K562 (cell line): ENCODE results near the gene TERC. TPM values are rescaled to one million over a fixed set of nuclear protein-coding genes. Genes with fewer than 3 reads are reported as not detected.

Source experiments
- ESRRA ChIP-seq: fragments of 450-650 bp; IDR thresholded peaks from 2 replicates; pipeline ENCODE4 v1.6.1; 2014; ENCODE audit warnings: low read depth, mild to moderate bottlenecking, moderate library complexity, borderline replicate concordance
- ETS2 ChIP-seq: IDR thresholded peaks from 2 replicates; pipeline ENCODE4 v1.6.1; 2016; ENCODE audit warnings: borderline replicate concordance, missing genetic modification characterization, mild to moderate bottlenecking, moderate library complexity, missing compliant biosample characterization; ENCODE audit not compliant: poor library complexity, severe bottlenecking
- MTF1 ChIP-seq: fragments of 250-450 bp; sonication (Bioruptor Pico); IDR thresholded peaks from 2 replicates; pipeline ENCODE4 v1.9.0; 2021; ENCODE audit warnings: moderate library complexity, mild to moderate bottlenecking, inconsistent platforms, borderline replicate concordance
- MYBL2 ChIP-seq, 2 experiments: fragments of 450-650 bp in 1 of 2; sonication (generic) in 1 of 2; formaldehyde crosslinking in 1 of 2; IDR thresholded peaks; 2 replicates each; pipeline versions ENCODE4 v1.6.1 to v1.8.1; 2017 to 2022; ENCODE audit warnings: borderline replicate concordance in 1 of 2, inconsistent platforms in 1 of 2, low read depth in 1 of 2, mild to moderate bottlenecking in 1 of 2, missing genetic modification reagents in 1 of 2, moderate library complexity in 1 of 2
- NFE2L1 ChIP-seq: fragments of 450-650 bp; IDR thresholded peaks from 2 replicates; pipeline ENCODE4 v1.6.1; 2016; ENCODE audit warnings: missing genetic modification characterization, low read depth, mild to moderate bottlenecking, missing compliant biosample characterization, moderate library complexity, borderline replicate concordance
- NR2F6 ChIP-seq: fragments of 450-650 bp; formaldehyde crosslinking; IDR thresholded peaks from 2 replicates; pipeline ENCODE4 v1.4.0; 2020; ENCODE audit warnings: mild to moderate bottlenecking
- RERE ChIP-seq: sonication (generic); formaldehyde crosslinking; IDR thresholded peaks from 2 replicates; pipeline ENCODE4 v1.8.0; 2023; ENCODE audit warnings: missing genetic modification reagents, mild to moderate bottlenecking, borderline replicate concordance
- REST ChIP-seq, 2 experiments: fragments of 450-650 bp; formaldehyde crosslinking in 1 of 2; IDR thresholded peaks; 2 replicates each; pipeline versions ENCODE4 v1.4.0 to v1.6.1; 2014 to 2020; ENCODE audit warnings: mild to moderate bottlenecking in 2 of 2, borderline replicate concordance in 1 of 2, low read depth in 1 of 2
- TAL1 ChIP-seq: fragments of 450-650 bp; IDR thresholded peaks from 2 replicates; pipeline ENCODE4 v1.6.1; 2016; ENCODE audit warnings: mild to moderate bottlenecking
- TEAD2 ChIP-seq: fragments of 450-650 bp; IDR thresholded peaks from 2 replicates; pipeline ENCODE4 v1.6.1; 2016; ENCODE audit warnings: missing genetic modification characterization, control low read depth, missing compliant biosample characterization
- polyA plus RNA-seq, 8 experiments: library from polyadenylated mRNA; depleted of rRNA in 4 of 8; stranded (reverse) in 5 of 8; unstranded in 3 of 8; fragments of >200 nt; fragmentation: Nextera tagmentation in 2 of 8; fragmentation: Illumina TruSeq in 1 of 8; extraction: Ambion mirVana in 2 of 8; extraction: Trizol in 1 of 8; gene quantifications; 2 replicates each; pipeline versions ENCODE4 v1.2.1 to v1.2.3, GENCODE V29; 2011 to 2014; ENCODE audit warnings: inconsistent platforms in 1 of 8, missing spikeins in 1 of 8
- total RNA-seq, 7 experiments: library from RNA; depleted of rRNA in 6 of 7; stranded (reverse); fragments of >200 nt in 6 of 7; fragmentation: Illumina TruSeq in 2 of 7; extraction: Trizol in 2 of 7; gene quantifications; 2 replicates each; pipeline versions ENCODE4 v1.2.1 to v1.2.3, GENCODE V29; 2011 to 2021; ENCODE audit warnings: low replicate concordance in 1 of 7

Gene TERC
- total and polyA plus RNA-seq, 9 of the 15 experiments (the other 6 are each of a cell fraction or from before 2014, with no cell fraction given): 0.77 to 234 (median 27.9) TPM; not detected in 3

- no peak for TF ChIP-seq MYBL2 (IDR thresholded peaks at IDR 0.05; ENCODE audit: low read depth)
- no peak for TF ChIP-seq MYBL2 (CRISPR knock-in tag; IDR thresholded peaks at IDR 0.05; ENCODE audit: borderline replicate concordance)
- TF ChIP-seq TAL1: peak; percentile 61
- TF ChIP-seq REST (IDR thresholded peaks at IDR 0.05; ENCODE audit: borderline replicate concordance): no peak
- no peak for TF ChIP-seq REST (CRISPR knock-in tag; IDR thresholded peaks at IDR 0.05; ENCODE audit: low read depth)
- no peak for TF ChIP-seq MTF1 (CRISPR knock-in tag)
- TF ChIP-seq TEAD2 (tag): no peak
- no peak for TF ChIP-seq NR2F6 (CRISPR knock-in tag)
- no peak for TF ChIP-seq RERE (CRISPR knock-in tag)
- no peak for TF ChIP-seq NFE2L1
- TF ChIP-seq ESRRA: no peak
- TF ChIP-seq ETS2: no peak
Measured at GRCh38 chr3:169758359-169758994, 6.4 kb downstream of the TERC start (continued).
